Mesendoderm (in vitro differentiated cells): ENCODE data around the gene PGAP2.

ENCODE experiments used
- DNase-seq: peaks from one replicate; pipeline ENCODE4 v3.0.0; 2013
- H2AK5ac ChIP-seq: 2 replicates; pipeline ENCODE4 v1.6.1; 2013; ENCODE audit warnings: low read length, inconsistent platforms
- H2BK120ac ChIP-seq: 2 replicates; pipeline ENCODE4 v1.6.1; 2013; ENCODE audit warnings: low read depth, mild to moderate bottlenecking, low read length, moderate library complexity, mixed read lengths
- H2BK15ac ChIP-seq: replicated peaks from 2 replicates; pipeline ENCODE4 v1.6.1; 2013; ENCODE audit warnings: low read depth, mild to moderate bottlenecking, moderate library complexity
- H2BK5ac ChIP-seq: 2 replicates; pipeline ENCODE4 v1.6.1; 2013; ENCODE audit warnings: low read length, inconsistent platforms
- H3K18ac ChIP-seq: 2 replicates; pipeline ENCODE4 v1.6.1; 2013; ENCODE audit warnings: mild to moderate bottlenecking, low read length, mixed read lengths
- H3K23ac ChIP-seq: one replicate; pipeline ENCODE4 v1.6.1; 2013; ENCODE audit warnings: low read length
- H3K27ac ChIP-seq: 2 replicates; pipeline ENCODE4 v1.5.1; 2013; ENCODE audit warnings: low read depth, mild to moderate bottlenecking, inconsistent platforms, low read length, moderate library complexity
- H3K27me3 ChIP-seq: 2 replicates; pipeline ENCODE4 v1.6.1; 2013; ENCODE audit warnings: low read length, control low read depth, mild to moderate bottlenecking, inconsistent platforms; ENCODE audit not compliant: insufficient read depth, poor library complexity
- H3K36me3 ChIP-seq: 2 replicates; pipeline ENCODE4 v1.6.1; 2013; ENCODE audit warnings: low read length, inconsistent platforms; ENCODE audit not compliant: control insufficient read depth, insufficient read depth
- H3K4ac ChIP-seq: one replicate; pipeline ENCODE4 v1.6.1; 2013; ENCODE audit warnings: low read depth, mild to moderate bottlenecking, low read length, moderate library complexity
- H3K4me1 ChIP-seq: 2 replicates; pipeline ENCODE4 v1.6.1; 2013; ENCODE audit warnings: low read depth, low read length, inconsistent platforms; ENCODE audit not compliant: control insufficient read depth
- H3K4me2 ChIP-seq: 2 replicates; pipeline ENCODE4 v1.6.1; 2013; ENCODE audit warnings: low read length
- H3K4me3 ChIP-seq: 2 replicates; pipeline ENCODE4 v1.5.1; 2013; ENCODE audit warnings: mild to moderate bottlenecking, low read length
- H3K56ac ChIP-seq: one replicate; pipeline ENCODE4 v1.6.1; 2013; ENCODE audit warnings: low read length
- H3K79me1 ChIP-seq: 2 replicates; pipeline ENCODE4 v1.6.1; 2013; ENCODE audit warnings: low read length, inconsistent platforms
- H3K79me2 ChIP-seq: 2 replicates; pipeline ENCODE4 v1.6.1; 2013; ENCODE audit warnings: mild to moderate bottlenecking, low read length; ENCODE audit not compliant: control insufficient read depth, insufficient read depth
- H3K9ac ChIP-seq: 2 replicates; pipeline ENCODE4 v1.6.1; 2013; ENCODE audit warnings: low read length, inconsistent platforms
- H4K5ac ChIP-seq: one replicate; pipeline ENCODE4 v1.6.1; 2013; ENCODE audit warnings: low read length
- H4K8ac ChIP-seq: one replicate; pipeline ENCODE4 v1.6.1; 2013; ENCODE audit warnings: low read depth, mild to moderate bottlenecking, control low read depth, low read length, moderate library complexity
- WGBS: extraction: QIAGEN DNeasy Blood & Tissue Kit; methylation state at CpG from one replicate; pipeline ENCODE4 v1.1.7; 2013; ENCODE audit warnings: low lambda C conversion rate, missing lambda C conversion rate; ENCODE audit not compliant: insufficient coverage; ENCODE audit errors: extremely low coverage; 5-methylcytosine and 5-hydroxymethylcytosine counted together

The PGAP2 gene

DNA sequence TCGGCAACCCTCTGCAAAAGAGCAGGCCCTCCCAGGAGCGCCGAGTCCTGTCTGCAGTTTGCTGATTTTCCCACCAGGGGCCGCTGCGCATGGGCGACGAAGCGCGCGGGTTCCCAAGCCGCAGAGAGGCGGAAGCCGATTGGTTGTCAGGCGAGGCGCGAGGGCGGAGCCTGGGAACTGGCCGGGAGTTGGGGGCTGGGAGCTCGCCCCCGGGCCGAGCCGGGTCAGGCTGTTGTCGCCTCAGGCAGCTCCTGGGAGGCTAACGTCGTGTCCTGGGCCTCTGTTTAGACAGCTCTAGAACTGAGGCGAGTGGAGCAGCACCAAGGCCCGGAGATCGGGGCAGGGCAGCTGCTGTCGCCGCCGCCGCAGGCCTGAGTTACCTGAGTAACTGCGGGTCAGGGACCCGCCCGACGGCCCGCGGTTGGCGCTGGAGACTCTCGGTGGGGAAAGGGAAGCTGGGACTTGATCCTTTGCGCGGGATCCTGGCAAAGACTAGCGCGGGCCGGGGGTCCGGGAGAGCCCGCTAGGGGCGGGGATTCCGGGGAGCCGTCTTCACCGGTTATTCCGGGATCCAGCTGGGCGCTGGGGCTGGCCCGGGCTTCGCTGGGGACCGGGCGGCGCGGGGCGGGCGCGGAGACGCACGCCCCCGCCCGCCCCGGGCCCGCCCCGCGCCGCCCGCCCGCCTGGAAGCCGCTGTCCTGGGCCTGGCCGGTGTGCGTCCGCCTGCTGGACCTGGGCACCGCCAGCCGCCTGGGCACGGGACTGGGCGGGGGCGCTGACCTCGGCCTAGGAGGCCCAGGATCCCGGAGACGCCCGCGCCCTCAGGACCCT is 46.8 kb downstream of the PGAP2 start, which contains the start of gene STIM1:
TSS of gene STIM1 (plus strand) at position 688 of the 831 bp plus-strand sequence. CDS start 607 bp downstream, outside the sequence.
- Histone ChIP-seq H3K4me3 (peak within 1 kb of the TSS; percentile 78), H2BK15ac (no peak within 1 kb of the TSS), H2BK120ac (peak within 1 kb of the TSS; percentile 15), H3K4ac (no peak within 1 kb of the TSS), H4K8ac (no peak within 1 kb of the TSS), H3K56ac (peak within 1 kb of the TSS; percentile 92), H3K4me1 (peaks cover 15% of the 10 kb centered on the region), H3K79me2 (no peaks in the 10 kb centered on the region), H3K27ac (peak within 1 kb of the TSS; percentile 91), H3K4me2 (peak within 1 kb of the TSS; percentile 79), H2AK5ac (no peak within 1 kb of the TSS), H3K27me3 (no peaks in the 10 kb centered on the region), H3K9ac (peak within 1 kb of the TSS; percentile 87), H3K36me3 (no peaks in the 10 kb centered on the region), H2BK5ac (no peak within 1 kb of the TSS), H3K18ac (peak within 1 kb of the TSS; percentile 69), H4K5ac (no peak within 1 kb of the TSS), H3K79me1 (peaks cover 6% of the 10 kb centered on the region), H3K23ac (no peak within 1 kb of the TSS)
- DNase-seq: peak; percentile 96
- no CpG with 5 or more reads among the region's 87 CpGs for WGBS

DNA sequence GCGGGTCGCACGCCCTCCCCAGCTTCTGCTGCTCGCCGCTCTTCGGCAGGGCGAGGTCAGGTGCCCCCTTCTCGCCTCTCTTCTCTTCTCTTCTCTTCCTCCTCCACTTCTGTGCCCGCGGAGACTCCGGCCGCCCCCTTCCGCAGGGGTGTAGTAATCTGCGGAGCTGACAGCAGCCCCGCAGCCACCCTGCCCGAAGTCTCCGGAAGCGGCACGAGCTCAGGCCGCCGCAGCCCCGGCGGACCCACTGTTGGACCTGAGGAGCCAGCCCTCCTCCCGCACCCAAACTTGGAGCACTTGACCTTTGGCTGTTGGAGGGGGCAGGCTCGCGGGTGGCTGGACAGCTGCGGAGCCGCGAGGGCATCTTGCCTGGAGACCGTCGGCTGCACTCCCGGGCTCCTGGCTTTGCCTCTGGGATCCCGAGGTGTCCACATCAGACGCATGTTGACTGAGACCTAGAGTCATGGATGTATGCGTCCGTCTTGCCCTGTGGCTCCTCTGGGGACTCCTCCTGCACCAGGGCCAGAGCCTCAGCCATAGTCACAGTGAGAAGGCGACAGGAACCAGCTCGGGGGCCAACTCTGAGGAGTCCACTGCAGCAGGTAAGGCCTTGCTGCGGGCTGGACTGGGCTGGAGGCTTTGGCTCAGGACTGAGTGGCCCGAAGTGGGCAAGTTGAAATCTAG is 47.6 kb downstream of the PGAP2 start:
- Histone ChIP-seq H4K5ac (no peak overlapping the region), H3K56ac (peak overlapping the region; percentile 84), H3K79me2 (no peaks in the 10 kb centered on the region), H3K36me3 (no peaks in the 10 kb centered on the region), H2BK15ac (no peak overlapping the region), H3K27me3 (no peaks in the 10 kb centered on the region), H3K4me1 (peaks cover 15% of the 10 kb centered on the region), H3K4ac (no peak overlapping the region), H3K18ac (peak overlapping the region; percentile 42), H3K4me3 (peak overlapping the region; percentile 52), H4K8ac (no peak overlapping the region), H3K27ac (peak overlapping the region; percentile 36), H3K79me1 (peaks cover 6% of the 10 kb centered on the region), H3K4me2 (peak overlapping the region; percentile 76), H3K23ac (no peak overlapping the region), H2BK120ac (no peak overlapping the region), H3K9ac (peak overlapping the region; percentile 72), H2AK5ac (no peak overlapping the region), H2BK5ac (no peak overlapping the region)
- peak; percentile 52 for DNase-seq
- no CpG with 5 or more reads among the region's 40 CpGs for WGBS

DNA sequence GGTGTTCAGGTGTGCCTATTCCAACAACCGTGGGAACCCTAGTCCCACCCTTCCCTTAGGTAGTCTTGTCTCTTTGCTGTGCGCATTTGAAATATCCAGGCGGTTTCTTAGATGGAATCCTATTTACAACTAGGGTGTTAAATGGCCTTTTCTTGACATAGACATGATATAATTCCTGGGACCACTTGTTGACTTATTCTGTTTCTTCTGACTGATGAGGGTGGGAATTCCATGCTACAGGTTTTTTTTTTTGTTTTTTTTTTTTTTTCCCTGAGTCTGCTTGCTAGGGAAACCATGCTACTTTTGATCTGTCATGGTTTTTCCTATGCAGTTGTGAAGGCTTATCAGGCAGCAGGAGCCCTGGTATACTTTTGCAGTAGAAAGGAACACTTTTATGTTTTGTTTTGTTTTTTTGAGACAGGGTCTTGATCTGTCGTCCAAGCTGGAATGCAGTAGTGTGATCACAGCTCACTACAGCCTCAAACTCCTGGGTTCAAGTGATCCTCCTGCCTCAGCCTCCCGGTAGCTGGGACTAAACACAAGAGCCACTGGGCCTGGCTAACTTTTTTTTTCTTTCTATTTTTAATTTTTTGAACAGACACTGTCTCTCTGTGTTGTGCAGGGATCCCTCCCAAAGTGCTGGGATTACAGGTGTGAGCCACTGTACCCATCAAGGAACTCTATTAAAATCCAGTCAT is 48.6 kb downstream of the PGAP2 start:
- no CpG with 5 or more reads among the region's 5 CpGs for WGBS
- no peaks in the 10 kb centered on the region for H3K27me3 ChIP-seq
- no peak overlapping the region for H3K18ac ChIP-seq
- H2AK5ac ChIP-seq: no peak overlapping the region
- H2BK5ac ChIP-seq: no peak overlapping the region
- no peak overlapping the region for H3K56ac ChIP-seq
- H3K27ac ChIP-seq: no peak overlapping the region
- H3K36me3 ChIP-seq: no peaks in the 10 kb centered on the region
- no peak overlapping the region for H4K8ac ChIP-seq
- no peak overlapping the region for H3K4ac ChIP-seq
- H3K4me3 ChIP-seq: no peak overlapping the region
- H3K4me2 ChIP-seq: no peak overlapping the region
- H3K23ac ChIP-seq: no peak overlapping the region
- H2BK120ac ChIP-seq: no peak overlapping the region
- H3K79me1 ChIP-seq: peaks cover 6% of the 10 kb centered on the region
- H3K79me2 ChIP-seq: no peaks in the 10 kb centered on the region
- DNase-seq: no peak
- peaks cover 15% of the 10 kb centered on the region for H3K4me1 ChIP-seq
- no peak overlapping the region for H4K5ac ChIP-seq
- H2BK15ac ChIP-seq: no peak overlapping the region
- no peak overlapping the region for H3K9ac ChIP-seq

DNA sequence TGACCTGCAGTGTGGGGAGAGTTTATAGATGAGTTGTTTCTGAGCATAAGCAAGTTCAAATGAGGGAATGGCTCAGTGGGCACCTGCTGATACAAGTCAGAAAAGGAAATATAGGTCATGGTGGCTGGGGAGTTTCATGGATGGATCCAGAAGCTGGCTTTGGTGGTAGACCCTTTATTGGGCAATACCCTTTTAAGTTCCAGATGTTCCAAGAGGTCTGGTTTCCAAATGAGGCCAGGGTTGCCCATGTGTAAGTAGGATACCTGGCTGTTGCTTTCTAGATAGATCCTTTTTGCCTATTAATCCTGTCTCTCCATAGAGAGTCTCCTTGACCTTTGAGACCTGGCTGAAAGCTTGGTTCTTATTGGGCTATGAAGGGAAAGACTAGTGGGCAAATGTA is 49.3 kb downstream of the PGAP2 start:
- H4K5ac ChIP-seq: no peak overlapping the region
- H3K4me3 ChIP-seq: no peak overlapping the region
- no peak overlapping the region for H3K4me2 ChIP-seq
- H3K23ac ChIP-seq: no peak overlapping the region
- H3K4ac ChIP-seq: no peak overlapping the region
- H3K9ac ChIP-seq: no peak overlapping the region
- DNase-seq: no peak
- no peak overlapping the region for H2BK120ac ChIP-seq
- no peaks in the 10 kb centered on the region for H3K79me2 ChIP-seq
- H4K8ac ChIP-seq: no peak overlapping the region
- no peak overlapping the region for H2BK15ac ChIP-seq
- H3K79me1 ChIP-seq: peaks cover 6% of the 10 kb centered on the region
- H2BK5ac ChIP-seq: no peak overlapping the region
- no peak overlapping the region for H3K18ac ChIP-seq
- no peak overlapping the region for H3K27ac ChIP-seq
- H3K4me1 ChIP-seq: peaks cover 15% of the 10 kb centered on the region
- H3K56ac ChIP-seq: no peak overlapping the region
- no peak overlapping the region for H2AK5ac ChIP-seq
- no peaks in the 10 kb centered on the region for H3K36me3 ChIP-seq
- no peaks in the 10 kb centered on the region for H3K27me3 ChIP-seq

DNA sequence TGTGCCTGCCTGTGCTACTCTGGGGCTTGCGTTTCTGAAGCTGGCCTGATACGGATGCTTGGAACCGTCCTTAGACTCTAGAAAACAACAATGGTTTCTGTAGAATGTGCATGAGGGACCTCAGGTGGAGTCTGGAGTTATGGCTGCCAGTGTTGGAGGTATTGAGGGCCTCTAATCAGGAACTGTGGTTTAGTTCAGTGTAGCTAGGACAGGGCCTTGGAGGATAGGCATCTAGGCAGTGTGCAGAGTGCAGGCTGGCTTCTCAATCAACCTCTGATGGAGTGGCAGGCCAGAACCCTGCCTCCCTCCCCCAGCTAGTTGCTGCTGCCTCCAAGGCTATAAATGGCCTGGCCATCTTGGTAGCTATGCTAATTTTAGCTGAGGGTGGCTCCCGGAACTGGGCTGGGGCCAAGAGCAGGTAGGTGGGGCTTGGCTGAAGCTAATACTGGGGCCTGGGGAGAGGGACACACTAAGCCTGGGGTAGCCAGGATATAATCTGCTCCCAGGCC is 51.1 kb downstream of the PGAP2 start:
- Histone ChIP-seq H3K23ac (no peak overlapping the region), H2BK5ac (no peak overlapping the region), H3K9ac (no peak overlapping the region), H3K79me2 (no peaks in the 10 kb centered on the region), H2BK15ac (no peak overlapping the region), H3K4me1 (peaks cover 9% of the 10 kb centered on the region), H3K56ac (peak overlapping the region; percentile 31), H2AK5ac (no peak overlapping the region), H3K79me1 (peaks cover 6% of the 10 kb centered on the region), H3K36me3 (no peaks in the 10 kb centered on the region), H4K8ac (no peak overlapping the region), H3K4me2 (no peak overlapping the region), H3K27ac (no peak overlapping the region), H3K27me3 (no peaks in the 10 kb centered on the region), H3K4ac (no peak overlapping the region), H2BK120ac (no peak overlapping the region), H4K5ac (no peak overlapping the region), H3K4me3 (no peak overlapping the region), H3K18ac (no peak overlapping the region)
- peak; percentile 25 for DNase-seq
- no CpG with 5 or more reads among the region's 4 CpGs for WGBS
